IPS DF 6.9 (cell line): ENCODE data around the gene SNAP25.

Experiments used
- DNase-seq: peaks from one replicate; pipeline ENCODE4 v3.0.0-alpha.2; 2013; ENCODE audit warnings: low read depth, low spot score
- H3K27ac ChIP-seq: one replicate; pipeline ENCODE4 v1.5.1; 2013; ENCODE audit warnings: low read length, control low read depth
- H3K27me3 ChIP-seq: 2 replicates; pipeline ENCODE4 v1.6.1; 2013; ENCODE audit warnings: mild to moderate bottlenecking, low read length; ENCODE audit not compliant: control insufficient read depth, insufficient read depth
- H3K36me3 ChIP-seq: 2 replicates; pipeline ENCODE4 v1.6.1; 2013; ENCODE audit warnings: low read length; ENCODE audit not compliant: control insufficient read depth, insufficient read depth
- H3K4me1 ChIP-seq: 2 replicates; pipeline ENCODE4 v1.6.1; 2013; ENCODE audit warnings: low read length; ENCODE audit not compliant: control insufficient read depth, insufficient read depth
- H3K4me3 ChIP-seq: 2 replicates; pipeline ENCODE4 v1.5.1; 2013; ENCODE audit warnings: mild to moderate bottlenecking, low read length
- H3K9me3 ChIP-seq: 2 replicates; pipeline ENCODE4 v1.6.1; 2013; ENCODE audit warnings: low read length, inconsistent platforms; ENCODE audit not compliant: control insufficient read depth, insufficient read depth
- WGBS: extraction: QIAGEN DNeasy Blood & Tissue Kit; methylation state at CpG from one replicate; pipeline ENCODE4 v1.1.7; 2013; ENCODE audit warnings: mixed read lengths, missing lambda C conversion rate; ENCODE audit not compliant: insufficient read length, insufficient coverage; 5-methylcytosine and 5-hydroxymethylcytosine counted together

SNAP25 gene

GRCh38 chr20:10261702-10262101 lies 43.1 kb downstream of the SNAP25 start:
- H3K9me3 ChIP-seq: no peaks in the 10 kb centered on the region
- no CpG with 5 or more reads among the region's 2 CpGs for WGBS
- no peaks in the 10 kb centered on the region for H3K27me3 ChIP-seq
- no peak for DNase-seq
- no peaks in the 10 kb centered on the region for H3K36me3 ChIP-seq
- no peak overlapping the region for H3K4me3 ChIP-seq
- H3K27ac ChIP-seq: no peak overlapping the region
- H3K4me1 ChIP-seq: no peaks in the 10 kb centered on the region

- H3K27me3 ChIP-seq: no peaks in the 10 kb centered on the region
- no peaks in the 10 kb centered on the region for H3K4me1 ChIP-seq
- H3K36me3 ChIP-seq: no peaks in the 10 kb centered on the region
These were observed 44.9 kb downstream of the SNAP25 start for GRCh38 chr20:10263385-10264165.

GRCh38 chr20:10264166-10264558 lies 45.5 kb downstream of the SNAP25 start:
- no peak for DNase-seq

More at GRCh38 chr20:10263385-10264165, 44.9 kb downstream of the SNAP25 start:
- H3K27ac ChIP-seq: no peak overlapping the region
- DNase-seq: no peak
- no peaks in the 10 kb centered on the region for H3K9me3 ChIP-seq
- no CpG with 5 or more reads among the region's 7 CpGs for WGBS
- H3K4me3 ChIP-seq: no peak overlapping the region

GRCh38 chr20:10268636-10269035 lies 50.0 kb downstream of the SNAP25 start:
- WGBS: no CpG with 5 or more reads among the region's 3 CpGs

More at GRCh38 chr20:10264166-10264558, 45.5 kb downstream of the SNAP25 start:
- Histone ChIP-seq H3K4me1 (no peaks in the 10 kb centered on the region), H3K36me3 (no peaks in the 10 kb centered on the region), H3K4me3 (no peak overlapping the region), H3K27ac (no peak overlapping the region), H3K27me3 (no peaks in the 10 kb centered on the region), H3K9me3 (no peaks in the 10 kb centered on the region)
- WGBS: no CpG with 5 or more reads among the region's 2 CpGs

GRCh38 chr20:10270630-10271029 lies 52.0 kb downstream of the SNAP25 start:
- Histone ChIP-seq H3K27ac (no peak overlapping the region), H3K27me3 (no peaks in the 10 kb centered on the region), H3K9me3 (no peaks in the 10 kb centered on the region), H3K4me1 (no peaks in the 10 kb centered on the region), H3K4me3 (no peak overlapping the region), H3K36me3 (no peaks in the 10 kb centered on the region)
- no peak for DNase-seq

More at GRCh38 chr20:10268636-10269035, 50.0 kb downstream of the SNAP25 start:
- Histone ChIP-seq H3K4me3 (no peak overlapping the region), H3K4me1 (no peaks in the 10 kb centered on the region), H3K27ac (no peak overlapping the region), H3K27me3 (no peaks in the 10 kb centered on the region), H3K9me3 (no peaks in the 10 kb centered on the region), H3K36me3 (no peaks in the 10 kb centered on the region)
- no peak for DNase-seq

GRCh38 chr20:10271494-10272219 lies 53.0 kb downstream of the SNAP25 start:
- no peak for DNase-seq

GRCh38 chr20:10276878-10277580 lies 58.4 kb downstream of the SNAP25 start:
- Histone ChIP-seq H3K27ac (no peak overlapping the region), H3K27me3 (no peaks in the 10 kb centered on the region)
- no CpG with 5 or more reads among the region's 6 CpGs for WGBS

More at GRCh38 chr20:10271494-10272219, 53.0 kb downstream of the SNAP25 start:
- H3K36me3 ChIP-seq: no peaks in the 10 kb centered on the region
- no peaks in the 10 kb centered on the region for H3K27me3 ChIP-seq
- no peak overlapping the region for H3K4me3 ChIP-seq
- no peaks in the 10 kb centered on the region for H3K9me3 ChIP-seq
- H3K4me1 ChIP-seq: no peaks in the 10 kb centered on the region
- no peak overlapping the region for H3K27ac ChIP-seq
- WGBS: no CpG with 5 or more reads among the region's 10 CpGs

GRCh38 chr20:10277616-10278015 lies 59.0 kb downstream of the SNAP25 start:
- Histone ChIP-seq H3K4me1 (peaks cover 2% of the 10 kb centered on the region; the same call in 1 of the 2 replicates), H3K4me3 (no peak overlapping the region), H3K27ac (no peak overlapping the region), H3K36me3 (no peaks in the 10 kb centered on the region), H3K27me3 (no peaks in the 10 kb centered on the region), H3K9me3 (no peaks in the 10 kb centered on the region)
- WGBS: no CpG with 5 or more reads among the region's 4 CpGs
- DNase-seq: no peak

More at GRCh38 chr20:10276878-10277580, 58.4 kb downstream of the SNAP25 start:
- Histone ChIP-seq H3K9me3 (no peaks in the 10 kb centered on the region), H3K36me3 (no peaks in the 10 kb centered on the region), H3K4me1 (peaks cover 2% of the 10 kb centered on the region; the same call in 1 of the 2 replicates), H3K4me3 (no peak overlapping the region)
- DNase-seq: no peak

- no CpG with 5 or more reads among the region's 4 CpGs for WGBS
- no peak overlapping the region for H3K27ac ChIP-seq
- no peak for DNase-seq
These were observed 59.8 kb downstream of the SNAP25 start for GRCh38 chr20:10278412-10278811.

More at GRCh38 chr20:10278412-10278811, 59.8 kb downstream of the SNAP25 start:
- peaks cover 3% of the 10 kb centered on the region; the same call in 1 of the 2 replicates for H3K4me1 ChIP-seq
- no peaks in the 10 kb centered on the region for H3K36me3 ChIP-seq
- no peak overlapping the region for H3K4me3 ChIP-seq
- no peaks in the 10 kb centered on the region for H3K27me3 ChIP-seq
- H3K9me3 ChIP-seq: no peaks in the 10 kb centered on the region
